RKO (cell line): Measurements from ENCODE around the gene ST6GAL1.
"Not testable (repeated sequence)": the region's sequence is repeated elsewhere in the genome, so short reads cannot be mapped to it uniquely, and the experiment has no call there.

ENCODE experiments used
- DNase-seq: peaks from one replicate; pipeline ENCODE4 v3.0.0-alpha.2; 2016; ENCODE audit warnings: low spot score

The ST6GAL1 gene

GRCh38 chr3:186967686-186968085 lies 37.4 kb downstream of the ST6GAL1 start:
- no peak for DNase-seq

GRCh38 chr3:186969607-186970006 lies 39.3 kb downstream of the ST6GAL1 start:
- no peak for DNase-seq

GRCh38 chr3:186971106-186971505 lies 40.8 kb downstream of the ST6GAL1 start:
- not testable (repeated sequence) for DNase-seq

- no peak for DNase-seq
These were observed 41.3 kb downstream of the ST6GAL1 start for GRCh38 chr3:186971578-186971977.

- no peak for DNase-seq
These were observed 43.4 kb downstream of the ST6GAL1 start for GRCh38 chr3:186973702-186974101.

- no peak for DNase-seq
These were observed 44.5 kb downstream of the ST6GAL1 start for GRCh38 chr3:186974824-186975313.

GRCh38 chr3:186975726-186976125 lies 45.4 kb downstream of the ST6GAL1 start:
- DNase-seq, result no peak

GRCh38 chr3:186976837-186977750 lies 46.8 kb downstream of the ST6GAL1 start:
- no peak for DNase-seq

- no peak for DNase-seq
These were observed 48.4 kb downstream of the ST6GAL1 start for GRCh38 chr3:186978712-186979111.

- no peak for DNase-seq
These were observed 49.5 kb downstream of the ST6GAL1 start for GRCh38 chr3:186979852-186980251.

GRCh38 chr3:186980989-186981388 lies 50.7 kb downstream of the ST6GAL1 start:
- no peak for DNase-seq

- DNase-seq, result no peak
These were observed 53.3 kb downstream of the ST6GAL1 start for GRCh38 chr3:186983659-186984058.

- DNase-seq, result no peak
These were observed 53.7 kb downstream of the ST6GAL1 start for GRCh38 chr3:186984064-186984463.

GRCh38 chr3:186985661-186986364 lies 55.5 kb downstream of the ST6GAL1 start:
- DNase-seq, result no peak

GRCh38 chr3:186986406-186986805 lies 56.1 kb downstream of the ST6GAL1 start:
- no peak for DNase-seq

- no peak for DNase-seq
These were observed 56.5 kb downstream of the ST6GAL1 start for GRCh38 chr3:186986816-186987215.

GRCh38 chr3:186988806-186989205 lies 58.5 kb downstream of the ST6GAL1 start:
- DNase-seq, result no peak

- DNase-seq, result no peak
These were observed 59.1 kb downstream of the ST6GAL1 start for GRCh38 chr3:186989429-186989828.

- no peak for DNase-seq
These were observed 60.0 kb downstream of the ST6GAL1 start for GRCh38 chr3:186990277-186990676.

GRCh38 chr3:186990878-186991308 lies 60.6 kb downstream of the ST6GAL1 start:
- DNase-seq, result no peak

- DNase-seq, result no peak
These were observed 61.1 kb downstream of the ST6GAL1 start for GRCh38 chr3:186991470-186991869.

- not testable (repeated sequence) for DNase-seq
These were observed 61.8 kb downstream of the ST6GAL1 start for GRCh38 chr3:186992096-186992495.

- DNase-seq, result no peak
These were observed 63.0 kb downstream of the ST6GAL1 start for GRCh38 chr3:186993210-186993782.
